DMS 273 treated with DMSO at 0.1 percent for 48 hours (cell line): ENCODE data around the gene KCNAB2.

Experiments used
- DNase-seq: peaks from one replicate; lab custom pipeline; 2025; lab: John Stamatoyannopoulos, UW

Gene KCNAB2

GRCh38 chr1:6129313-6129712 is 83.6 kb downstream of the KCNAB2 start:
- DNase-seq: no peak

DNA sequence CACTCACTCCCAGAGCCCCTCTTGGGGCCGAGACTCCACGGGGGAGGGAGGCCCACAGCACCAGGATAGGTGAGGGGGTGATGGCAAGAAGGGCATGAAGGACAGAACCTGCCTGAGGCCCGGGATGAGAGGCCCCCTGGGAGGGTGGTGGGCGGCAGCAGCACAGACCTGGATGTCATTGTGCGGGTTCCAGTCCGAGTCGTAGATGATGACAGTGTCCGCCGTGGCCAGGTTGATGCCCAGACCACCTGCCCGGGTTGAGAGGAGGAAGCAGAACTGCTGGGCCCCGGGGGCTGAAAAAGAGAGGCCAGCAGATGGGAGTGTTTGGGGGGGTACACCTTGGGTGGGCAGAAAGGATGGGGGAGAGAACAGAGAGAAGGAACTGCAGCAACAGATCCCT is 84.3 kb downstream of the KCNAB2 start:
- DNase-seq: no peak

DNA sequence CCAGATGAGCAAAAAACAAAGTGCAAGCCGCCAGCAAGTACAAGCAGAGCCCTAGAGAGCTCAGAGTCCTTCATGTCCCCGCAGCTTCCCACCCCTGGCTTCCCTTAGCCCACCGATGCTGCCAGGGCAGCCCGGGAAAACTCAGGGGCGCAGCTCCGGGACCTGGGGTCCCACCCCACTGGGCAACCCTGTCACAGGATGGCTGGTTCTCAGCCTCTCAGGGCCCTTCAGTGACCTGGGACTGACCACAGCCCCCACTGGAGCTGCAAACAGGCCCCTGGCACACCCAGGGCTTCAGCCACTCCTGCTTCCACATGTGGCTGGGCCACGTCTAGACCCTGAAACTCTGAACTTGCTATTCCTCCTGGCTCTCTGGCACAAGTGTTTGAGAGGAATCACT is 84.9 kb downstream of the KCNAB2 start:
- no peak for DNase-seq

GRCh38 chr1:6131561-6131960 is 85.9 kb downstream of the KCNAB2 start:
- DNase-seq: no peak

DNA sequence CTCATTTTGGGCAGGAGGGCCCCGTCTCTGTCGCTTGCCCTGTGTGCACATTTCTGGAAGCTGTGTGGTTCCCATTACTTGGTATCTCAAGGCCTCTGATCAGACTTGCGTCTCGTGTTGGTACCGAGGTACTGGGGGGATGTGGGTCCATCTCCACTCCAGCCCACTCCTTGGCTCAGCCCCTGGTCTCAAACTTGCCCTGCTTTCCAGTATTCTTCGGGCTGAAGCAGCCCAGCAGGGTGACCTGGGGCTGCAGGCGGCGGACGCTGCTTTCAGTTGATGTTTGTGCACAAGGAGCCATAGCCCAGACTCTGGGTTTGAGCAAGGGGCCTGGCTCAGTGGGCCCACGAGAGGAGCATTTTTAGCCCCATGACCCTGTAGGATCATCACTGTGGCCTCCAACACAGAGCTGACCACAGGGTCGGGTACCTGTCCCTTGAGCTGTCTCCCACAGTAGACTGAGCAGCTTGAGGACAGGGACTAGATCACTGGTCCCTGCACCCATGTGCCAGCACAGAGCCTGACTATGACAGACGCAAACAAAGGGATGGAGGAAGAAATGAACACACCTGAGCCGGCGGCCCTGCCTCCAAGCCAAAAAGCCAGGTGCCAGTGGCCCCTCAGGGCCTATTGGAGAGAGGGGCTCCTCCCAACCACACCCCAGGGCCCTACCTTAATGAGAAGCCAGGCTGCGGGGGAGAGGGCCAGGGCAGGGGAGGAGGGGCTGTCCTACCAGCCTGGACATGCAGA is 87.6 kb downstream of the KCNAB2 start:
- no peak for DNase-seq

GRCh38 chr1:6134206-6134605 is 88.5 kb downstream of the KCNAB2 start:
- DNase-seq: no peak

GRCh38 chr1:6134741-6135510 is 89.2 kb downstream of the KCNAB2 start:
- no peak for DNase-seq

DNA sequence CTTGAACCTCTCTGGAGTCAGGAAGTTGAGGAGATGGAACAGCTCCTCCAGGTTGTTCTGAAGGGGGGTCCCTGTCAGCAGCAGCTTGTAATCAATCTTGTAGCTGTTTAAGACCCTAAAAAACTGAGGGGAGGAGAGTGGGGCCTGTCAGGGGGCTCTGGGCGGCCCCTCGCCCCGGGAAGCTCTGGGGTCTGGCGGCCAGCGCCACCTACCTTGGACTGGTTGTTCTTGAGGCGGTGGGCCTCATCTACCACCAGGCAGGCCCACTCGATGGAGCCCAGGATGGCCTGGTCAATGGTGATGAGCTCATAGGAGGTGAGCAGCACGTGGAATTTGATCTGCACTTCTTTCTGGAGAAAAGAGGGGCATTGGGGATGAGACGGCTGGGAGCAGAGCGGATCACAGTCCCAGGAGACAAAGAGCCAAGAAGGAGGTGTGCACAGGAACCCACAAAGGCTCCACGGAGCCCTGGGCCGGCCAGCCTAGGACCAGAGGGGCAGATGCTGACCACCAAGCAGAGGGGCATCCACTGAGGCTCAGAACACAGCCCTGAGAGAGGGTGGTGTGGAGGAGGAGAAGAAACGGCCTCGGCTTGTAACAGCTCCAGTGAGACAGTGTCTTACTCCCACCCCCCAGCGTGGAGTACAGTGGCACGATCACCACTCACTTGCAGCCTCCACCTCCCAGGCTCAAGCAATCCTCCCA is 91.0 kb downstream of the KCNAB2 start:
- DNase-seq: no peak

DNA sequence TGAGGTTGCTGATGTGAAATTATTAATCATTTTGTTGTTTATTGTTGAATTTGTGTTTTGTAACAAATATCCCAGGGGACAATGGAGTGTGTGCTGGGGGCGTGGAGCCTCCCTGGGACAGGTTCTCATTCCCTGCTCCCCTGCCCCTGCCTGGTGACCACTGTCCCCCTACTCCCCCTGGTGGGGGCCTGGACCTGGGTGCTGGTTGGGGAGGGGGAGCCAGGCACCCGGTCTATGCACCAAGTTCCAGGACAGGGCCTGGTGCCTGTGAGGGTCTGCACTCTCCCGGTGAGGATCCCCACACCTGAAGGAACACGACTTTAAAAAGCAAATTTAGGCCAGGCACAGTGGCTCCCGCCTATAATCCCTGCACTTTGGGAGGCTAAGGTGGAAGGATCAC is 92.1 kb downstream of the KCNAB2 start:
- DNase-seq: no peak

- no peak for DNase-seq
Observed at GRCh38 chr1:6140413-6140812, 94.7 kb downstream of the KCNAB2 start.

- DNase-seq: peak; percentile 12
Observed at GRCh38 chr1:6141592-6141991, 95.9 kb downstream of the KCNAB2 start.

GRCh38 chr1:6142036-6142621 is 96.4 kb downstream of the KCNAB2 start:
- no peak for DNase-seq

DNA sequence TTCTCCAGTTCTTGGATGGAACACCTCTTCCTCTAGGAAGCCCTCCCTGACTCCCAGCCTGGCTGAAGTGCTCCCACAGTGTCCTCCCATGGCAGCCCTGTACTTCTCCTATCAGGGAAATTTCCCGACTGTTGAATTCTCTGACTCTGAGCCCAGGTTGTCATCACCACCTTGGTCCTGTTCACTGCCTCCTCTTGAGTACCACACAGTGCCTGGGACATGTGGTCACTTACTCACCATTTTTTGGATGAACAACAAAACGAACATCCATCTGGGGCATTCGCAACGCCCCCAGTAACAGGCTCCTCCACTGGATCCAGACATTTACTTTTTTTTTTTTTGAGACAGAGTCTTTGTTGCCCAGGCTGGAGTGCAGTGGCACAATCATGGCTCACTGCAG is 97.0 kb downstream of the KCNAB2 start:
- DNase-seq: no peak

- DNase-seq: no peak
Observed at GRCh38 chr1:6143395-6143794, 97.7 kb downstream of the KCNAB2 start.

- no peak for DNase-seq
Observed at GRCh38 chr1:6144175-6144574, 98.5 kb downstream of the KCNAB2 start.

DNA sequence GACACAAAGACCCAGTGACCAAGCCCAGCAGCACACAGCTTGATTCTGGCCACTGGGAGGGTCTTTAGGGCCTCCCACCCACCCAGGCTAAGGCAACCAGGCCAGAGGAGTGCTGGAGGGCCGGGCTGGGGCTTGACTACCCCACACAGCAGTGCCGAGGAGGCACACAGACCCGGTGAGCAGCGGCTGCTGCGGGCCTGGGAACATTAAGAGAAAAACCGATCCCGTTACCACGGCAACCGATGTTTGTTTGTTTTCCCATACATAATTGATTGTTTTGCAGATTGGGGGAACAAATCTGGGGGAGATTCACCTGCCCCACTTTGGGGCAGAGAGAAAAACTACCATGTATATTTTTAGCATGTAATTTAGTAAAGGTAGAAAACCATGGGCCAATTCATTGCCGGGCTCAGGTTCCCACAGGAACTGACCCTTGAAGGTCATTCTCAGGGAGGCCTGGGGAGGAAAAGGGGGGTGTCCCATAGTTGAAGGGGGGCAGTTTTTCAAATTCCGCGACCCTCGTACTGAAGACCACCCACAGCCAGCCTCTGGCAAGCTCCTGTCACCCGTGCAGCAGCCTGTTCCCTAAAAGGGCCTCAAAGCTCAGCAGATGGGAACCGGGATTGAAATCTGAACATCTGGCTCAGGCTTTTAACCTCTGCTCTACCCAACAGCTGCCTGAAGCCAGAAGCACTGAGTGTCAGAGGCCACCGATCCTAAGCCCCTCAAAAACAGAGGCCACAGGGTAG is 99.1 kb downstream of the KCNAB2 start:
- DNase-seq: no peak

- DNase-seq: no peak
Observed at GRCh38 chr1:6145396-6145750, 99.7 kb downstream of the KCNAB2 start.

DNA sequence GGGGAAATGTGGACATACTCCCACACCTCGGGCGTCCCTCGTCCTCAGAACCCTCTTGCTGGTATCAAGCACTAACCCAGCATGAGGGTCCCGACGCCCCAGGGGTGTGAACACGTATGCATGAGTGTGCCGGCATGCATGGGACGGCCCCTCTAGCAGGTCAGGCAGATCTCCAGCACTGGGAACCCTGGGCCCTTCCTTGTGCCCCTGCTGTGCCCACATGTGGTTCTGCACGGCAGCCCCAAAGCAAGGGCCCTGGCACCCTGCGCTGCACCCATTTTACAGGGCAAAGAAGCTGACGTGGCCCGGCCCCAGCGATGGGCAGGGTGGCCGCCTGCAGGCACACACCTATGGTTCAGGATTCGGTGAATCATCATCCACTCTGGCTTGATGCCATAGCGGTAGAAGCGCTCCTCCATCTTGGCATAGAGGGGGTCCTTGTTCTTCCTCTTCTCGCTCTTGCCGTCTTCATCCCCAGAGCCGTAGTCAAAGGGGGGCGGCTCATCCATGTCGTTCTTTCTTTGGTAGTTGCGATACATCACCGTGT is 100.2 kb downstream of the KCNAB2 start:
- no peak for DNase-seq

GRCh38 chr1:6148497-6149241 is 103.0 kb downstream of the KCNAB2 start:
- DNase-seq: no peak

- DNase-seq: no peak
Observed at GRCh38 chr1:6149597-6149996, 103.9 kb downstream of the KCNAB2 start.
